A673 (cell line): ENCODE data around the gene UPK3BL1.
"Not testable (repeated sequence)": the region's sequence is repeated elsewhere in the genome, so short reads cannot be mapped to it uniquely, and the experiment has no call there.

ENCODE experiments used
- CTCF ChIP-seq: fragments of 300-800, 200-600 bp; sonication (generic); conservative IDR thresholded peaks from 2 replicates; pipeline ENCODE4 v1.5.1; 2017; ENCODE audit warnings: low read depth, mild to moderate bottlenecking, antibody characterized with exemption, low read length, moderate library complexity, mixed read lengths
- EZH2 ChIP-seq: fragments of 200-600 bp; sonication (generic); IDR thresholded peaks from 2 replicates; pipeline ENCODE4 v1.6.1; 2017; ENCODE audit warnings: borderline replicate concordance, low read depth, mild to moderate bottlenecking, mixed read lengths, antibody characterized with exemption, low read length; ENCODE audit not compliant: poor library complexity, severe bottlenecking

GRCh38 chr7:102609734-102610133, 32.9 kb downstream of the UPK3BL1 start:
- not testable (repeated sequence) for TF ChIP-seq EZH2, CTCF
